Kidney (tissue), 14 donors: ENCODE results near the gene CELF5. TPM values are rescaled to one million over a fixed set of nuclear protein-coding genes. Genes with fewer than 3 reads are reported as not detected.

Source experiments
- DNase-seq, 5 donors: peaks; one replicate each; pipeline ENCODE4 v3.0.0-alpha.2; 2013 to 2020
- FAIRE-seq: peaks from 2 replicates; lab custom pipeline; 2012; peaks lifted over from hg19 to GRCh38; lab: Jason Lieb, UNC
- H3K27ac ChIP-seq, 2 donors: one replicate each; pipeline ENCODE4 v1.7.0; 2013; ENCODE audit warnings: low read depth in 2 of 2, low read length in 2 of 2, inconsistent platforms in 1 of 2
- H3K27me3 ChIP-seq: one replicate; pipeline ENCODE4 v1.7.1; 2013; ENCODE audit warnings: low read length, inconsistent platforms; ENCODE audit not compliant: control insufficient read depth, insufficient read depth
- H3K36me3 ChIP-seq, 3 donors: one replicate each; pipeline versions ENCODE4 v1.7.0 to v1.7.1; 2013; ENCODE audit warnings: low read length in 3 of 3, control low read depth in 1 of 3, inconsistent platforms in 1 of 3; ENCODE audit not compliant: insufficient read depth in 3 of 3, control insufficient read depth in 2 of 3
- H3K4me1 ChIP-seq, 3 donors: one replicate each; pipeline versions ENCODE4 v1.7.0 to v1.7.1; 2013; ENCODE audit warnings: low read length in 3 of 3, inconsistent platforms in 1 of 3, low read depth in 1 of 3; ENCODE audit not compliant: control insufficient read depth in 2 of 3, insufficient read depth in 2 of 3
- H3K4me3 ChIP-seq, 3 donors: one replicate each; pipeline versions ENCODE4 v1.7.0 to v1.8.1; 2013; ENCODE audit warnings: low read length in 3 of 3, control low read depth in 1 of 3, inconsistent platforms in 1 of 3
- H3K9ac ChIP-seq, 3 donors: one replicate each; pipeline versions ENCODE4 v1.7.0 to v1.7.1; 2013; ENCODE audit warnings: low read length in 3 of 3, control low read depth in 1 of 3, inconsistent platforms in 1 of 3
- H3K9me3 ChIP-seq, 3 donors: one replicate each; pipeline versions ENCODE4 v1.7.0 to v1.7.1; 2013; ENCODE audit warnings: low read length in 3 of 3, control low read depth in 1 of 3, inconsistent platforms in 1 of 3; ENCODE audit not compliant: control insufficient read depth in 2 of 3, insufficient read depth in 1 of 3
- CTCF ChIP-seq: IDR thresholded peaks from 3 replicates; pipeline ENCODE4 v1.5.1; 2012; ENCODE audit warnings: mild to moderate bottlenecking, moderate library complexity, borderline replicate concordance; ENCODE audit not compliant: insufficient read depth; ENCODE audit errors: extremely low read depth
- intact Hi-C: fragments of 100-400 bp; cut with DNase I; formaldehyde crosslinking; loops from one replicate; pipeline ENCODE4 v1.11.1; 2022
- polyA plus RNA-seq: library from polyadenylated mRNA; stranded (reverse); fragments of 350-450 nt; fragmentation: Illumina TruSeq; extraction: RNeasy Lipid Tissue Mini Kit (QIAGEN cat#74804); gene quantifications from one replicate; pipeline ENCODE4 v1.2.3, GENCODE V29; 2014; ENCODE audit warnings: low read depth, low replicate concordance; ENCODE audit not compliant: insufficient read depth
- total RNA-seq: library from RNA; stranded (reverse); fragmentation: NEBNext Ultra II Directional; extraction: Animal tissue kit (Norgen Biotek cat#: 25700); gene quantifications from one replicate; pipeline ENCODE4 v1.2.1, GENCODE V29; 2021
- donor health status: control.
- donor health status: control.
- donor health status: control.
- donor health status: control.
- donor health status: control.
- donor health status: DM: yes; HTN: yes; CAD: no.
- donor health status: Normal renal cell carcinoma (clear cell type).

Gene CELF5
- total and polyA plus RNA-seq, 2 donors from 2014 or later, result 0.15 to 0.38 TPM

- FAIRE-seq (no peak), DNase-seq (no peak)
- no peak for TF ChIP-seq CTCF
- no peaks in the 10 kb centered on the region for H3K36me3 ChIP-seq
- H3K27ac ChIP-seq, result no peak overlapping the region
- no peaks in the 10 kb centered on the region for H3K4me1 ChIP-seq
- intact Hi-C loops, result no loop called here
- no peaks in the 10 kb centered on the region for H3K9me3 ChIP-seq
- H3K9ac ChIP-seq, result no peak overlapping the region
- H3K4me3 ChIP-seq, result no peak overlapping the region
- H3K27me3 ChIP-seq, result peaks cover 3% of the 10 kb centered on the region
These were observed 42.5 kb downstream of the CELF5 start for GRCh38 chr19:3266792-3267514.

DNA sequence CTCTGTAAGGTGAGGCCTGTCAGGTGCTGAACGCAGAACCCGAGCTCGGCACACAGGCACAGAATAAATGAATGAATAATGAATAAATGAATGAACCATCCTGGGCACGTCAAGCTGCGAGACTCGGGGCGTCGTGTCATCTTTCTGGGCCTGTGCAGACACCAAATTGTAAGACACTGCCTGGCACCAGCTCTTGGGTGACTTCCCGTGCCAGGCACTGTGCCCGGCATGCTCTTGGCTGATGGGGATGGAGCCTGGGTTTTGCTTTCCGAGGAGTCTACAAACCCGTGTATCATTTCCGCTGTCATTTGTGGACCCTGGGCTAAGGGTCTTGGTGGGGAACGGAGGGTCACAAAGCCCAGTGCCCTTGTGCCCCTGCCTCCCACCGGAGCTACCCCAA lies 43.9 kb downstream of the CELF5 start:
- Histone ChIP-seq H3K9me3 (peaks cover 0 to 8% (median 0%) of the 10 kb centered on the region in 3 donors), H3K4me1 (no peaks in the 10 kb centered on the region), H3K27ac (no peak overlapping the region), H3K9ac (no peak overlapping the region), H3K27me3 (peaks cover 3% of the 10 kb centered on the region), H3K4me3 (no peak overlapping the region), H3K36me3 (no peaks in the 10 kb centered on the region)
- DNase-seq, result no peak
- intact Hi-C loops, result no loop called here
- no peak for TF ChIP-seq CTCF
- FAIRE-seq, result no peak

GRCh38 chr19:3268763-3269162 lies 44.3 kb downstream of the CELF5 start:
- TF ChIP-seq CTCF, result no peak
- DNase-seq (no peak), FAIRE-seq (no peak)
- H3K36me3 ChIP-seq, result no peaks in the 10 kb centered on the region
- H3K4me3 ChIP-seq, result no peak overlapping the region
- intact Hi-C loops, result no loop called here
- peaks cover 3% of the 10 kb centered on the region for H3K27me3 ChIP-seq
- no peak overlapping the region for H3K27ac ChIP-seq
- no peaks in the 10 kb centered on the region for H3K4me1 ChIP-seq
- peaks cover 0 to 10% (median 0%) of the 10 kb centered on the region in 3 donors for H3K9me3 ChIP-seq
- no peak overlapping the region for H3K9ac ChIP-seq
